GM21825 (cell line): ENCODE data around the gene PACS1.

Source experiments
- ATAC-seq: cut with Tn5 transposase; IDR thresholded peaks from one replicate; pipeline ENCODE4 v1.9.1; 2021; ENCODE audit warnings: mild to moderate bottlenecking, moderate library complexity; ENCODE audit not compliant: unreplicated experiment

Gene PACS1

GRCh38 chr11:66282468-66283455 lies 212.7 kb downstream of the PACS1 start:
- ATAC-seq, result peak; percentile 54

- ATAC-seq, result no peak
Measured at GRCh38 chr11:66283461-66284105, 213.5 kb downstream of the PACS1 start.

GRCh38 chr11:66284526-66285078 lies 214.5 kb downstream of the PACS1 start:
- ATAC-seq, result no peak

DNA sequence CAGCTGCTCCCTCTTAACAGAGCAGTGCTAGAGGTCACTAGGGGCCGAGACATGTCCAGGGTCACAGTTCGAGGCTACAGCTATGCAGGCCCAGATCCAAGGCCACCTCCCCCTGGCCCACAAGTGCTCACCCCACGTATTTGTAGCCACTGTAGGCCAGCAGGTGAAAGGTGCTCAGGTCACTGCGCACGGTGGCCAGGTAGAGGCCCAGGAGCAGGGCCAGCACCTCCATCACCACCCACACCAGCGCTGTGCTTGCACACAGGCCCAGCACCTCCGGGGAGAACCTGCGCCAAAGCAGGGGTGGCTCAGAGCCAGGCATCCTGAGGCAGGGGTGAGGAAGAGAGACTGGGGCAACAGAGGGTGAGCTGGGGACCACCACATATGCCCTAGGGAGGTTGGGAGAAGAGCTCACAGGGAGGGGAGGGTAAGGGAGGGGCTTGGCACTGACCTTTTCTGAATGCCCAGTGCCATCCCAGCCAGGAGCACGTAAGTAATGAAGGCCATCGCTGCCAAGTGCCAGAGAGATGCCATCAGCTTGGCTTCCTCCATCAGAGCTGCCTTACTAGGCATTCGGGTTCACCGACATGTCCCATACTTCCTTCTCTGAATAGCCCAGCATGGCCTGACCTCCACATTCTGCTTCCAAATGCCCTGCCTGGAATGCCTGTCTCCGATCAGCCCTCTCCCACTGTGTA lies 215.3 kb downstream of the PACS1 start:
- no peak for ATAC-seq

- no peak for ATAC-seq
Measured at GRCh38 chr11:66286699-66287098, 216.6 kb downstream of the PACS1 start.

DNA sequence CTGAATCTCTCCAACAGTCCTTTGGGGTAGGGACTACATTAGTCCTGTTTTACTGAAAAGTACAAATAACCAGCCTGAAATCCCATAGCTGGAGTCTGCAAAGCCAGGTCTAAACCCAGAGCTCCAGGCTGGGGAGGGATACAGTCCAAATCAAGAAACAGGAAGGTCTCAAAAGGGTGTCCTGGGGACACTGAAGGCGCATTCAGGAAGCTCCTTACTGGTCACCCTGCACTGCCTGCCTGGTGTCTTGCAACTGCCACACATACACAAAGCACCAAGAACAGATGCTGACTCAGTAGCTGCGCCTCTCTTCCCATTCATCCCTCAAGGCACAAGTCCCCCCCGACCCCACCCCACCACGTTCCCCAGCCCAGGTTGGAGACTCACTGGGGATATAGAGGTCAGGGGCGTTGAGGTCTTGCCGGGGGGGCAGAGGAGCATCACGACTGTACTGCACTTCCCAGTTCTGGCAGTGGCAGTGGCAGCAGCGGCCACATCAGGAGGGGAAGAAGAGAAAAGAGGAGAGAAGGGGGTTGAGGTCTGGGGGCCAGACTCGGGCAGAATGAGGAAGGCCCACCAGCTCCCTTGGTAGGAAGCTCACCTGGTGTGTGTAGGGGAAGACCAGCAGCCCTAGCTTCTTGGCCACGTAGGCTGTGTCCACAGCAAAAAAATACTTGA lies 217.3 kb downstream of the PACS1 start:
- ATAC-seq, result no peak

GRCh38 chr11:66287889-66288670 lies 218.0 kb downstream of the PACS1 start:
- no peak for ATAC-seq

GRCh38 chr11:66288671-66289547 lies 218.8 kb downstream of the PACS1 start, which contains the start of gene YIF1A:
YIF1A (minus strand) TSS chr11:66289143; CDS start chr11:66288985, 158 bp downstream.
- peak; percentile 84 for ATAC-seq

- peak; percentile 40 for ATAC-seq
Measured at GRCh38 chr11:66289548-66290329, 219.7 kb downstream of the PACS1 start.

GRCh38 chr11:66290330-66290621 lies 220.2 kb downstream of the PACS1 start:
- ATAC-seq, result no peak

GRCh38 chr11:66291303-66291705 lies 221.2 kb downstream of the PACS1 start:
- no peak for ATAC-seq

DNA sequence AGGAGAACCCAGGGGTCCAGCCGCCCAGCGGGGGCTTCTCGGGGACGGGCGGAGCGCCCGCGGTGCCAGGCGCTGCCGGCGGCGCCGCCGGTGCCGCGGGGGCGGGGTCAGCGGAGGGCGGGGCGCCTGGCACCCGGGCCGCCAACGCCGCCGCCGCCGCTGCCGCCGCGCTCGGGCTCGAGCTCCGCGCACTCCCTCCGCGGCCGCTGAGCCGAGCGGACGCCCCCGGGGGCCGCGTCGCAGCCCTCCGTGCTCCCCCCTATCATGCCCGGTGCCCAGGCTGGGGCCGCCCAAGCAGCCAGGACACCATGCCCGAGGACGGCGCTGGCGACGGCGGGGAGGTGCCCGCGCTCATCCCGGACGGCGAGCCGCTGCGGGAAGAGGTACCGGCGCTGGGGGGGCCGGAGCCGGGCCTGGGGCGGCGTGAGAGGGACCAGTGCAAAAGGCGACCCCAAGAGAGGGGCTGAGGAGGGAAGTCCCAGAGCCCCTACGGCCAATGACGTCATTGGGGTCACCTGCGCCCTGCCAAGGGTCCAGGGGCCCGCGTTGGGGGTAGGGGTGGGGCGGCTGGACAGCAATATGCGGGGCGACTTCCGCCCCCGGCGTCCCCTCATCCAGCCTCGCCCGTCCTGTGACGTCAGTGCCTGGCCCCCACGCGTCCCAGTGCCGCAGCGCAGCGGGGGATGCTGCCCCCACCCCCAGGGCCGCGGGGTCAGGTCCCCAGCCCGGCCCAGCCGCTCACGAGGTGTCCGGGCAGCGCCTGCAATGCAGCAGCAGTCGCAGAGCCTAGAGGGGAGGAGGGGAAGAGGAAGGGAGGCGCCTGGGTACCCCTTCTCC lies 221.9 kb downstream of the PACS1 start, which contains the start of gene TMEM151A:
Gene TMEM151A, plus strand, starts transcription at position 189 of the 837 bp plus-strand sequence. Its CDS starts 120 bp downstream, at position 309.
- no peak for ATAC-seq

- ATAC-seq, result no peak
Measured at GRCh38 chr11:66292543-66293332, 222.7 kb downstream of the PACS1 start.

GRCh38 chr11:66293352-66293751 lies 223.3 kb downstream of the PACS1 start:
- ATAC-seq, result no peak

DNA sequence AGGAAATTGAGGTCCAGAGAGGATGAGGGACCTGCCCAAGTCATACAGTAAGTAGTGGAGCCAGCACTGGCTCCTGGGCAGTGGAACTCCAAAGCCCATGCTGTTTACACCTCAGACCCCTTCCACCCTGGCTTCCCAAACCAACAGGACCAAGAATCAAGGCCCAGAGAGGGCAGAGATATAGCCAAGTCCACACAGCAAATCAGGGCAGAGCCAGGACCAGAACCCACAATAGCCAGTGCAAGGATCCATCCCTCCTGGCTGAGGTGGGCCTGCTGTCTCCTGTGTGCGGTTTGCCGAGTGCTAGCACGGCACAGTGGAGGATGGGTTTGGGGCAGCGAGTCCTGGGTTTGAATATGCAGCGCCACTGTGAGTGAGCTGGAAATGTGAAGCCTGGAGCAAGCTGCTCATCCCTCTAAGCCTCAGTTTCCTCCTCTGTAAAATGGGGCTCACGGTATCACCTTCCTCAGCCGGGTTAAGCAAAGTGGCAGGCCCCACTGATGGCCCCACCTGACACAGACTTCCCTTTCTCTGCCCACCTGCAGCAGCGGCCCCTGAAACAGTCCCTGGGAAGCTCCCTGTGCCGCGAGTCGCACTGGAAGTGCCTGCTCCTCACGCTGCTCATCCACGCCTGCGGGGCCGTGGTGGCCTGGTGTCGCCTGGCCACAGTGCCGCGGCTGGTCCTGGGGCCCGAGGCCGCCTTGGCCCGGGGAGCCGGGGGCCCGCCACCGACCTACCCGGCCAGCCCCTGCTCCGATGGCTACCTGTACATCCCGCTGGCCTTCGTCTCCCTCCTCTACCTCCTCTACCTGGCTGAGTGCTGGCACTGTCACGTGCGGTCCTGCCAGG lies 223.9 kb downstream of the PACS1 start:
- no peak for ATAC-seq
